ENCODE measurements around the gene S100G. TPM values are rescaled to one million over a fixed set of nuclear protein-coding genes. Genes with fewer than 3 reads are reported as not detected.
"Not testable (repeated sequence)": the region's sequence is repeated elsewhere in the genome, so short reads cannot be mapped to it uniquely, and the experiment has no call there.

Gene S100G
- total and polyA plus RNA-seq, 10 donors: not detected

GRCh38 chrX:16606142-16606720 lies 43.7 kb upstream of the S100G start:
- 77 to 93% (median 87%) methylated on average over 4 of the region's 4 CpGs for WGBS, 5 donors
- no peak overlapping the region for H3K4me3 ChIP-seq
- peaks cover 0 to 25% (median 0%) of the 10 kb centered on the region in 6 donors for H3K36me3 ChIP-seq
- intact Hi-C loops (cut with DNase I; ENCODE audit: low total_unique reads): no loop called here
- no peaks in the 10 kb centered on the region for H3K9me3 ChIP-seq
- H3K4me1 ChIP-seq: no peaks in the 10 kb centered on the region
- H3K27me3 ChIP-seq (replicated peaks in 1 of 7): no peaks in the 10 kb centered on the region
- TF ChIP-seq POLR2AphosphoS5 (IDR thresholded peaks at IDR 0.05): no peak
- no peak for DNase-seq
- no peak overlapping the region for H3K27ac ChIP-seq

GRCh38 chrX:16610121-16610621 lies 39.8 kb upstream of the S100G start:
- H3K9me3 ChIP-seq: no peaks in the 10 kb centered on the region
- no peak for DNase-seq
- peaks cover 0 to 48% (median 0%) of the 10 kb centered on the region in 6 donors for H3K36me3 ChIP-seq
- no peak overlapping the region for H3K4me3 ChIP-seq
- no peaks in the 10 kb centered on the region for H3K4me1 ChIP-seq
- TF ChIP-seq POLR2AphosphoS5 (IDR thresholded peaks at IDR 0.05) (no peak), POLR2A (IDR thresholded peaks at IDR 0.05) (no peak), CTCF (IDR thresholded peaks at IDR 0.05 in 8 of 11, conservative IDR thresholded peaks at IDR 0.05 in 3 of 11) (no peak)
- no peaks in the 10 kb centered on the region for H3K27me3 ChIP-seq (replicated peaks in 1 of 7)
- H3K27ac ChIP-seq: no peak overlapping the region
- WGBS, 5 donors: 66 to 74% (median 70%) methylated on average over 1 of the region's 1 CpG
- intact Hi-C loops (cut with DNase I; ENCODE audit: low total_unique reads): no loop called here

GRCh38 chrX:16610654-16611053 lies 39.3 kb upstream of the S100G start:
- H3K27me3 ChIP-seq (replicated peaks in 1 of 7); DNase-seq; H3K27ac ChIP-seq; H3K9me3 ChIP-seq; H3K4me1 ChIP-seq; H3K4me3 ChIP-seq; intact Hi-C loops (cut with DNase I; ENCODE audit: low total_unique reads): not testable (repeated sequence)
- H3K36me3 ChIP-seq: peaks cover 0 to 53% (median 0%) of the 10 kb centered on the region in 6 donors
- WGBS, 5 donors: 80 to 98% (median 88%) methylated on average over 3 of the region's 3 CpGs

- H3K9me3 ChIP-seq: no peaks in the 10 kb centered on the region
- TF ChIP-seq CTCF (IDR thresholded peaks at IDR 0.05 in 8 of 11, conservative IDR thresholded peaks at IDR 0.05 in 3 of 11) (no peak), POLR2A (IDR thresholded peaks at IDR 0.05) (no peak)
- no peak for DNase-seq
- H3K4me3 ChIP-seq: no peak overlapping the region
- H3K27ac ChIP-seq: no peak overlapping the region
- H3K36me3 ChIP-seq: peaks cover 0 to 60% (median 0%) of the 10 kb centered on the region in 6 donors
- H3K4me1 ChIP-seq: no peaks in the 10 kb centered on the region
- WGBS, 5 donors: 72 to 94% (median 90%) methylated on average over 6 of the region's 6 CpGs
- intact Hi-C loops (cut with DNase I; ENCODE audit: low total_unique reads): no loop called here
- H3K27me3 ChIP-seq (replicated peaks in 1 of 7): no peaks in the 10 kb centered on the region
Observed at GRCh38 chrX:16612257-16612897, 37.6 kb upstream of the S100G start.

GRCh38 chrX:16617382-16617781 lies 32.6 kb upstream of the S100G start:
- H3K36me3 ChIP-seq: peaks cover 0 to 58% (median 0%) of the 10 kb centered on the region in 6 donors
- H3K27me3 ChIP-seq (replicated peaks in 1 of 7): peaks cover 0 to 4% (median 0%) of the 10 kb centered on the region in 7 donors
- no peak overlapping the region for H3K27ac ChIP-seq
- no peaks in the 10 kb centered on the region for H3K9me3 ChIP-seq
- WGBS, 5 donors: 82 to 90% (median 86%) methylated on average over 1 of the region's 1 CpG
- intact Hi-C loops (cut with DNase I; ENCODE audit: low total_unique reads): no loop called here
- no peaks in the 10 kb centered on the region for H3K4me1 ChIP-seq
- no peak for TF ChIP-seq CTCF (IDR thresholded peaks at IDR 0.05 in 8 of 11, conservative IDR thresholded peaks at IDR 0.05 in 3 of 11)
- no peak for TF ChIP-seq POLR2AphosphoS5 (IDR thresholded peaks at IDR 0.05)
- TF ChIP-seq POLR2A (IDR thresholded peaks at IDR 0.05): no peak
- no peak for DNase-seq
- H3K4me3 ChIP-seq: no peak overlapping the region
